Stimulated activated CD4-positive, alpha-beta T cell treated with anti-CD3 and anti-CD28 coated beads, Interleukin-4, amount 100 ng/mL, for 24 hours (primary cell): Measurements from ENCODE around the gene TSGA10.
A peak's percentile ranks its signal among the peaks of the same experiment; 100 is the strongest.
"Not testable (repeated sequence)": the region's sequence is repeated elsewhere in the genome, so short reads cannot be mapped to it uniquely, and the experiment has no call there.

Source experiments
- DNase-seq: peaks from one replicate; pipeline ENCODE4 v3.0.0-alpha.2; 2020

The TSGA10 gene, protein sequence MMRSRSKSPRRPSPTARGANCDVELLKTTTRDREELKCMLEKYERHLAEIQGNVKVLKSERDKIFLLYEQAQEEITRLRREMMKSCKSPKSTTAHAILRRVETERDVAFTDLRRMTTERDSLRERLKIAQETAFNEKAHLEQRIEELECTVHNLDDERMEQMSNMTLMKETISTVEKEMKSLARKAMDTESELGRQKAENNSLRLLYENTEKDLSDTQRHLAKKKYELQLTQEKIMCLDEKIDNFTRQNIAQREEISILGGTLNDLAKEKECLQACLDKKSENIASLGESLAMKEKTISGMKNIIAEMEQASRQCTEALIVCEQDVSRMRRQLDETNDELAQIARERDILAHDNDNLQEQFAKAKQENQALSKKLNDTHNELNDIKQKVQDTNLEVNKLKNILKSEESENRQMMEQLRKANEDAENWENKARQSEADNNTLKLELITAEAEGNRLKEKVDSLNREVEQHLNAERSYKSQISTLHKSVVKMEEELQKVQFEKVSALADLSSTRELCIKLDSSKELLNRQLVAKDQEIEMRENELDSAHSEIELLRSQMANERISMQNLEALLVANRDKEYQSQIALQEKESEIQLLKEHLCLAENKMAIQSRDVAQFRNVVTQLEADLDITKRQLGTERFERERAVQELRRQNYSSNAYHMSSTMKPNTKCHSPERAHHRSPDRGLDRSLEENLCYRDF

DNA sequence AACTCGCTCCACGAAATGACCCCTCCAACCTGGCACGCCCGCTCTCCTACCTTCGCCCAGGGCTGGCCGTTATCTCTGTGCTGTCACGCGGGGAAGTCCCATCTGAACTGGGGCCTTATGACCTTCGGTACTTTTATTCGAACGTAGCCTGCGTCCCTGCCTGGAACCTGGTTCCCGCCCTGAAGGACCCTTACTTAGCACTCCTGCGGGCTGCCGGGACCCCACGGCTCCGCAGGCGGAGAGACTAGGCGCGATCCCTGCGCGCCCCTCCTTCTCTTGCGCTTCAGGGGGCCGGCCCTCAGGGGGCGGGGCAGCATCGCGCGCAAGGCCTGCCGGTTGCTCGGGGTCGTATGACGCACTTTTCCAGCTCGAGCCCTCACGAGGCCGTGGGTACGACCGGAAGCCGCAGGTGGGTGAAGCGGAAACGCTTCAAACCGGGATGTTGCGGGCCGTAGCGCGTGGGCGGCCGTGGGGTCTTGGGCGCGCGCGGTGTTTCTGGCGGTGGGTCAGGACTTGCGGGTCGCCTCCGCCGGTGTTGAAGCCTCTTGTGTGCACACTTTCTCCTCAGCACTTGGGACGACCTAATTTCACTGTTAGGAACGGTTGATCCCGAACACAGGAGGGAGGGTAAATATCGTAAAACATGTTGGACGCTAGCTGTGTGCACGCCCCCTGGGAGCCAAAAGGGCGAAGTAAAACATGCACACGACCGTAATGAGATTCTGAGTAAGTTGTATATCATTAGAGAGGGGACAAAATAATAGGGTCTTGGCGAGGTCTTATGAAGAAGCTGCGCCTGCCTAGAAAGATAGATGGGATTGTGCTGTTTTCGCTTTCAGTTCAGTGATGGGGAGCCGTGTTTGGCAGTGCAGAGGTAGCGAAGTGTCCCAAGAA, at the start of gene TSGA10, which contains the start of gene LIPT1:
Gene TSGA10 (minus strand): TSS at position 300 of the 894 bp plus-strand sequence. CDS start 45,503 bp downstream, outside the sequence.
Gene LIPT1 (plus strand): TSS at position 325 of the 894 bp plus-strand sequence. CDS start 6,991 bp downstream, outside the sequence.
- DNase-seq, result peak; percentile 94

DNA sequence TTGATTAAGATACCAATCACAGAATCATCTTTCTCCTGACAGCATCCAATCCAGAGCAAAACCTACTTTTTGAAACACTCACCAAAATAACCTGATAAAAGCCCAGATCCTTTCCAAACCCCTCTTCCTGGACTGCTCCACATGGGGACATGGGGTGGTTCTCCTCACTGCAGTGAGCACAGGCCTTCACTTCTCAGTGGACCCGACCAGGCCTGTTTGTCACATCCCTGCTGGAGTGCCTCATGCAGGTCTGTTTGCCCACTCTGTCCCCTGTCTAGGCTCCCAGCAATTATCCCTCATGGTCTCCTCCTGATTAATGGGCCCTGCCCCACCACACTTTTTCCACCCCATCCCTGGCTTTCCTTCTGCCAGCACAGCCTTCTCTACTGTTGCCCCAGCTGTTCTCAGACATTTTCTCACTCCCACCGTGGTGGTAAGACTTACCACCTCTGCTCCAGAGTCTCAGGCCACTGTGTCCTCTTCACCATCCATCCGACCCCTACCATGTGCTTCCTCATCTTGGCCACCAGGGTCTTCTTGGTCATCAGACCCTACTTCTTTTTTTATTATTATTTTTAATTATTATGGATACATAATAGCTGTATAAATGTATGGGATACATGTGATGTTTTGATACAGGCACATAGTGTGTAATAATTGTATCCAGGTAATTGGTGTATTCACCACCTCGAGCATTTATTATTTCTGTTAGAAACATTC, 47.4 kb upstream of the TSGA10 start:
- no peak for DNase-seq

DNA sequence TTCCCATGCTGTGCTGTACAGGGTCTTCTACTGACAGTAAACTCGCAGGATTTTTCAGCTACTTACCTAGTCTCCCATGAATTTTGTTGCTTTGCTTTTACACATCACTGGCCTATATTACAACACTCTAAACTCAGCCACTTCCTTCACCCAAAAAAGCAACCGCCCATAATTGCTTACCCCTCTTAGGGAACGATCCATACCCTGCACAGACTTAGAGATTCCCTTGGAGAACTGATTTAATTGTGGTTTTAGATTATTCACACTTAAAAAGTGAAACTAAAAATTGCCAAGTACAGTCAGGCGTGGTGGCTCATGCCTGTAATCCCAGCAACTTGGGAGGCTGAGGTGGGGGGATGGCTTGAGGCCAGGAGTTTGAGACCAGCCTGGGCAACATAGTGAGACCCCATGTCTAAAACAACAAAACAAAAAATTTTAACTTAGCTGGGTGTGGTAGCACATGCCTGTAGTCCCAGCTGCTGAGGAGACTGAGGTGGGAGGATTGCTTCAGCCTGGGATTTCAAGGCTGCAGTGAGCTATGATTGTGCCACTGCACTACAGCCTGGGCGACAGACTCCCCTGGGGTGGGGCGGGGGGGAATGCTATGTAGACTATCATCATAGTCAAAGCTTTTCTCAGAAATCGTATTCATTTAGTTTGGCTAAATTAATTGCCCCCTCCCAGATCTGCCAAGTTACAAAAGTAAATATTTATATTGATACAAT, 45.5 kb upstream of the TSGA10 start:
- DNase-seq, result no peak

DNA sequence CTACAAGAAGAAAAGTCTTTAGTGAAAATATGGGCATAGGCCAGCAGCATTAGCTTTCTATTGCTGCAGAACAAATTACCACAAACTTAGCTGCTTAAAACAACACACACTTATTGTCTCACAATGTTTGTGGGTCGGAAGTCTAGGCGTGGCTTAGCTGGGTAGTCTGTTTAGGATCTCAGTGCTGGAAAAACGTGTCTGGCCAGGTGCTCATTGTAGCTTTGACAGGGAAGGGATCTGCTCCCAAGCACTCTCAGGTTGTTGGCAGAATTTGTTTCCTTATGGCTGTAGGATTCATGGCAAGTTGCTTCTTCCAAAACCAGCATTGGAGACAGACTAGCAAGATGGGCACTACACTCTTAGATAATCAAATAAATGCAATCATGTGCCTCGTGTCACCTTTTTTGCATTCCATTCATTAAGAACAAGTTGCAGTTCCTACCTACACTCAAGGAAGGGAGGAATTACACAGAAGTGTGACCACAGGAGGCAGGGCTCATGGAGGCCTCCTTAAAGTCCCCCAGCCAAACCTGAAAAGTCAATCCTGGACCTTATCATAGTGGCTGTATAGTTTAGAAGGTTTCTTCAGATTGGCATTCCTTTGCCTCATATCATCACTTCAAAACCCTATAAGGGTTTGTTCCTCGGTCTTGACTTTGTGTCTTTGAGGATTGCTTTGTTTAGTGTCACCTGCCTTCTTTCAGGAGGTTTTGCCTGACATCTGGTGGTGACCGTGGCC, 43.5 kb upstream of the TSGA10 start:
- no peak for DNase-seq

DNA sequence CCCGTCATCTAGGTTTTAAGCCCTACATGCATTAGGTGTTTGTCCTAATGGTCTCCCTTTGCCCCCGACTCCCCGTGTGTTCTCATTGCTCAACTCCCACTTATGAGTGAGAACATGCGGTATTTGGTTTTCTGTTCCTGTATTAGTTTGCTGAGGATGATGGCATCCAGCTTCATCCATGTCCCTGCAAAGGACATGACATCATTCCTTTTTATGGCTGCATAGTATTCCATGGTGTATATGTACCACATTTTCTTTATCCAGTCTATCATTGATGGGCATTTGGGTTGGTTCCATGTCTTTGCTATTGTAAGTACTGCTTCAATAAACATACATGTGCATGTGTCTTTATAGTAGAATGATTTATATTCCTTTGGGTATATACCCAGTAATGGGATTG, 37.6 kb upstream of the TSGA10 start:
- not testable (repeated sequence) for DNase-seq

DNA sequence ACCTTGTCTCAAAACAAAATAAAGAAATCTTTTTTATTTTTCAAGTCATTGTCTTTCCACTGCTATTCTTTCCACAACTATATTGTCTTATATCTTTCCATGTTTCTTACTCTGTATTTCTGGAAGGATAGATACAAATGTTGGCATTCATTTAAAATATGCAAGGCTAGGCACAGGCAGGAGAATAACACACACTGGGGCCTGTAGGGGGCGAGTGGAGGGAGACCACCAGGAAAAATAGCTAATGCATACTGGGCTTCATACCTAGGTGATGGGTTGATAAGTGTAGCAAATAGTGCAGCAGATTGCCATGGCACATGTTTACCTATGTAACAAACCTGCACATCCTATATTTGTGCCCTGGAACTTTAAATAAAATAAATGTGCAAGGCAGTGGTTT, 35.8 kb upstream of the TSGA10 start:
- no peak for DNase-seq

DNA sequence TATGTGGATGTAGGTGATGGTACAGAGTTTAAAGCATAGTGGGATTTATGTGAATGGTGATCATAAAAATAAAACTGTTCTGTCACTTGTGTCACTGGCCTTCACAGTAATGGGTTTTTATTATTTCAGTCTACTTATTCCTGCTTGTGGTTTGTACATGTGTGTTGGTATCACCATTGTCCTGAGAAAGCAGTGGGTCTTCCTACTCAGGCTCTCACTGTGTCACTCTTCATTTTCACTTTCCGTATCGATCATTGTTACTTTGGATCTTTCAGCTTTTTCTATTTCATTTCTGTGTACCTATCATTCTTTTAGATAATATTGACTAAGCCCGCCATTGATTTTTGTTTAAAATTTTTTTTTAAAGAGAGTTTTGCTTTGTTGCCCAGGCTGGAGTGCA, 33.6 kb upstream of the TSGA10 start:
- DNase-seq, result no peak

DNA sequence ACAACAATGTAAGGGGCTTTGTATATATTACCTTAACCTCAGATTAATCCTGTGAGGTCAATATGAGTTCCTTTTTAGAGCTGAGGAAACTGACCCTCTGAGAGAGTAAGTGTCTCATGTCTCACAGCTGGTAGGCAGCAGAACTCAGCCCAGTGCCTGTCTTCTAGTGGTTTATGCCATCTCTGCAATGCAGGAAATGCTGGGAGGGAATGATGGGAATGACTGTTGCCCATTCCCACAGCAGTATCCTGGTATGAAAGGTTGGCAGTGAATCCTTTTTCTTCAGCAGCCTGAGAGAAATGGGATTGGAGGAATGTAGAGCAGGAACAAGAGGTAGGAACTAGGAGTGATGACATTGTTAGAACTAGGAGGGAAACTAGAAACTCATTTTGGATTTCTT, 32.3 kb upstream of the TSGA10 start:
- no peak for DNase-seq

DNA sequence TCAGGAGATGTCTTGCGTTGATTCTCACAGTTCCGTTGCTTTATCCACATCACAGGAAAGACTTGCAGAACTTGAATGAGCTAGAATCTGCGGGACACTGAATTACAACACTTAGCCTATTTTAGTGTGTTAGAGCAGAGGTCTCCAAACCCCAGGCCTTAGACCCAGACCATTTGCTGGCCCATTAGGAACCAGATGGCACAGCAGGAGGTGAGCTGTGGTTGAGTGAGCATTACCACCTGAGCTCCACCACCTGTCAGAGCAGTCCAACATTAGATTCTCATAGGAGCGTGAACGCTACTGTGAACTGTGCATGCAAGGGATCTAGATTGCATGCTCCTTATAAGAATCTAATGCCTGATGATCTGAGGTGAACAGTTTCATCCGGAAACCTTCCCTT, 30.1 kb upstream of the TSGA10 start:
- no peak for DNase-seq

DNA sequence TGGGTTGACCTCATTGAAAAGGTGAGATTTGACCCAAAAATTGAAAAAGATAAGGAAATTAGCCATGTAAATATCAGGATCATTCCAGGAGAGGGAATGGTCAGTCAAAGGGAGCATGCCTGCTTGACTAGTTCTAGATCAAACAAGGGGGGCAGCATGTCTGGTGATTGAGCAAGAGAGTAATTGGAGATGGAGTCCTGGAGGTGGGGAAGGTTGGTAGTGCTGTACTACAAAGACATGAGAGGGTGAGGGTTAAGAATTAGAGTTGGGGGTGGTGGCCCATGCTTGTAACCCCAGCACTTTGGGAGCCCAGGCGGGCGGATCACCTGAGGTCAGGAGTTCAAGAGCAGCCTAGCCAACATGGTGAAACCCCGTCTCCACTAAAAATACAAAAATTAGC, 28.3 kb upstream of the TSGA10 start:
- no peak for DNase-seq

DNA sequence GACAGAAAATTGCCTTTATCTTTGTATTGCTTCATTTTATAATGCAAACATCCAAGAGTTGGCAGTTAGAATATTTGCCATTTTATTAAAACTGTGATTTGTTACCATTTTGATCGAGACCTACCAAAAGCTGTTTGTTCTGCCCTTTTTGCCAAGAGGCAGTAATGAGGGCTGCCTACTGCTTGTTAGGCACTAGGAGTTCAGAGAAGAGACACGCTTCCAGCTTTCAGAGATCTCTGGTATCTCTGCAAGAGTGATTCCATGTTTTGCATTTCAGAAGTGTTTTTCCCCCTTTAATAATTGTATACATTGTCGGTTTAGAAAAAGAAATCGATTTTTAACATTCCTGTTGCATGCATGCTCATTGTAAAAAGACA, 26.9 kb upstream of the TSGA10 start:
- DNase-seq, result no peak

DNA sequence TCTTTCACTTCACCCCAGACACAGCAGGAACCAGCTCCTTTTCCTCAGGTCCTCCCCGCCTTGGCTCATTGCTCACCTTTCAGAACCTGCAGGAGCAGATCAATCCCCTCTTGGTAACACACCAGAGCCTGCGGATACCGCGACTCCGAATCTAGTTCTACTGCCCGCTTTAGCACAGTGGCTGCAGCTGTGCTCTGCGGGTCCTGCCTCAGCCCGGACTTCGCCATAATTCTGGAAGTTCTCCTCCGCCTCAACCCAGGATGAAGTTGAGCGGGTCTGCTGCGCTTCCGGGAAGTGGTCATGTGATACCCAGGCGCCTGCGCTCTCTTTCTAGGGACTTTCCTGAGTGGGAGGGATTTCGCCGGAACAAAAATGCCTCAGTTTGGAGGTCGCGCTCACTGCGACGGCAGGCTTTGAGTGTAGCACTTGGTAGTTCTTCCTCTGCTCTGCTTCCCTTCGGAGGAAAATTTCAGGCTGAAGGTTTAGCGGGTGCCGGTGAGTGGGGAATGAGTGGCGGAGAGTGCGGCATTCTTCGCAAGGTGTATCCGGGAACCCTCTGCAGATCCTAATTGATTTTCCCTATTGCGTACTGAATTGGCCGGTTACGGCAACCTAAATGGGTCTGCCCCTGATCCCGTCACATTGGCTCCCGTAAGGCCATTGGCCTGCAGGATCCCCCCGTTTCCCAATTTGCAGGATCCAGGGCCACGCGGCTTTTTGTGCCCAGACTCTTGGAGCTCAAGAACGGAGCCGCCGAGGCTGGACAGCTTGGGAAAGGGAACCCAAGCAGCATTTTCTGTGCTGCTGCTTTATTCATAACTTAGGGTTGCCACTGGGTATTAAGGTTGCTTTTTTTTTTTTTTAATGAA, 26.2 kb upstream of the TSGA10 start, which contains the start of the genes MITD1 and MRPL30:
Gene MITD1 (minus strand): TSS at position 304 of the 869 bp plus-strand sequence. CDS start 77 bp downstream, at position 227.
Gene MRPL30 (plus strand): TSS at position 430 of the 869 bp plus-strand sequence. CDS start 5,020 bp downstream, outside the sequence.
- peak; percentile 91 for DNase-seq

DNA sequence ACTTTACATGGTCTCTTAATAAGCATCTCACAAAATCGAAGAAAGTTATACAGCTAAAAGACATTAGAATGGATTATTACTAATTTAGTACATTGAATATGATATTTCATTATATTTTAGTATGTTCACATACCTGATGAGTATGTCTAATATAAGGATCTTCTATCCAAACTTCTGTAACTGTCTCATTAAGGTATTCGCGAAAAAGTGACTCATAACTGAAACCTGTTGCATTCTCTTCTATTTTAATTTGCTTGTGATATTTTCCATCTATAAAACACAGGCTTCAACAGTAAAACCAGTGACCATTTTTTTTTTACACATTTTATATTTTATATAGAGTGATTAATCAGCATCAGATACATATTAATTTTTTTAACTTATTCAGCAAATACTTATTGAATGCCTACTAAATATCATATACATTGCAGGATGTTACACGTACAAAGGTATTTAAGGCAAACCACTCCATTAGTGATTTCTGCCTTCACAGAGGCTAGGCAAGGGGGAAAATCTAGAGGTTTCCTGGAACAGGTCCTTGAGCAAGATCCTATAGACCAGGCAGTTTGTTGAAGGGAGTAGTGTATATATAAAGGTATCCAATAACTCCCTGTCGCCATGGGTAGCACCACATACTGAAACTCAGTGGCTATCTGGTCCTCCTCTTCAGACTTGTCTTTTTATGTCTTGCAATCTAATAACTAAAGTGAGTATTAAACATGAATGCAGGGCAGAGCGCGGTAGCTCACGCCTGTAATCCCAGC, 16.8 kb upstream of the TSGA10 start:
- DNase-seq, result no peak

DNA sequence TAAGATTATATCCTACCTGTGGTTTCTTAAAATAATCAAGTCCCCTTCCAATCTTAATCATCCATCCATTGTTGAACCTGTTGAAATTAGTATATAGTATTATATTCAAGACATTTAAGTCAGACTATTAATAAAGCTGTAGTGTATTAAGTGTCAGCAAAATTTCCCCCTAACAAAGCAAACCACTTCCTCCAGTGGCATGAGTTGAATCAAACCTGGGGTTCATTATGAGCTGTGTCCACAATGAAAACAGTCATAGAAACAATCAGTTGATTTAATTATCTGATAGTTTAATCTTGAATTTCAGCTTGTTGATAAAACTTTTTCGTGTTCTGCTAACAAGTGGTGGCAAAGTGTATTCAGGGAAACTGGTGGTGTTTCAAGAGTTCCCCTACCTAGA, 14.8 kb upstream of the TSGA10 start:
- no peak for DNase-seq

DNA sequence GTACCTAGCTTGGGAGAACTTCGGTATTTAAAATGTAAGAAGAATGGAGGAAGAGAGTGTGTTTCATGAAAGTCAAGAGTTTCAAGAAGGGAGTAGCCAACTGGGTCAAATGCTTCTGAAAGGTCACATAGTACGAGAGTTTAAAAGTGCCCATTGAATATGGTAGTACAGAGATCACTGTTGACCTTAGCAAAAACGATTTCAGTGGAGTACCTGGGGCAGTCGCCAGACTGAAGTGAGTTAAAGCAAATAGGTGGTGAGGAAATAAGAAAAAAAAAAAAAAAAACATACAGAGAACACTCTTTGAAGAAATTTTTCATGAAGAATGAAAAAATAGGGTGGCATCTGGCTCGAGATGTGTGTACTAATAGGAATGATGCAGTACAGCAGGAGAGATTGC, 11.5 kb upstream of the TSGA10 start:
- no peak for DNase-seq

DNA sequence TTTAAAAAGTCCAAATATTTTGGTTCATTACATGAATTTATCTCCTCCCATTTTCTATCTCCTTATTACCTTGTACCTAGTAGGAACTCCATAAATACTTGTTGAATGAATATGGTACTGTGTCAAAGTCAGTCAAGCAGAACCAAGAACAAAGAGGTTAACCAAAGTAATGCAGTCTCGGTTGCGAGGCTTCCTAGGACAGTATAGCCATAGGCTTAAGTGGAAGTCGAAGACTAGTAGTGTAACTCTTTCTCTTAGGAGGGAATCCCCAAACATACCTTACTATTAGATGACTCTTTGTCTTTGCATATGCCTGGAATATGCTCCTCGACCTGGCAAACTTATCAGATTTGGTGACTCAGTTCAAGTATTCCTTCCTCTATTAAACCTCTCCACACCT, 4.9 kb upstream of the TSGA10 start:
- DNase-seq, result no peak

DNA sequence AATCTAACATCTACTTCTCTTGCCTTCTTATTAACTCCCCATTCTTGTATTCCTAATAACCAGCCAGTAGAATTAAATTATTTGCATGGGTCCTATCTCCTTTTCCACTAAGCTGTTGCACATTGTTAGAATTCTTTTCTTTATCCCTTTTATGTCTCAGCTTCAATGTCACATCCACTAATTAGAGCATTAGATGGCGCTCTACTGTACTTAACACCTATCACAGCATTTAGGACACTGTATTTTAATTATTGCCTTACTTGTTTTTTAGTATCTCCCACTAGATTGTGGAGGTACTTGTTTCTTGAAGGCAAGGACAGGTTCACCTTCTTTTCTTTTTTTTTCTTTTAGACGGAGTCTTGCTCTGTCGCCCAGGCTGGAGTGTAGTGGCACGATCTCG, 3.9 kb upstream of the TSGA10 start:
- no peak for DNase-seq

DNA sequence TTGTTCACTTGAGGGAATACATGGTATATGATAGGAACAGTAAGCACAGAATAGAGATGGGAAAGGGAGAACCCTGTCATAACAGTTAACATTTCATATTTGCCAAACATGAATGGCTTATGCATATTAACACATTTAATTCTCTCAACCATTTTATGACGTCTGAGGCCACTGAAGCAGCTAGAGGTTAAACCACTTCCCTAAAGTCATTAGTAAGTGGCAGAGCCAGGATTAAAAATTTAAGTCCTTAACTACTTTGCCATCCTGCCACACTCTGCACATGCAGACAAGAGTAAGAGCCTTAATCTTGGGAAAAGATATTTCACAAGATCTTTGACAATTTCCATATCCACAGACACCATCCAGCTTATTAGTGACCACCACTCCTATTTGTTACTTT, 2.1 kb upstream of the TSGA10 start:
- no peak for DNase-seq
